GM19193 (cell line): Measurements from ENCODE around the gene SUFU.

Source experiments
- POLR2A ChIP-seq: IDR thresholded peaks from 4 replicates; pipeline ENCODE4 v1.6.1; 2011; ENCODE audit not compliant: insufficient read depth, insufficient read length; ENCODE audit errors: extremely low read depth

Gene SUFU

DNA sequence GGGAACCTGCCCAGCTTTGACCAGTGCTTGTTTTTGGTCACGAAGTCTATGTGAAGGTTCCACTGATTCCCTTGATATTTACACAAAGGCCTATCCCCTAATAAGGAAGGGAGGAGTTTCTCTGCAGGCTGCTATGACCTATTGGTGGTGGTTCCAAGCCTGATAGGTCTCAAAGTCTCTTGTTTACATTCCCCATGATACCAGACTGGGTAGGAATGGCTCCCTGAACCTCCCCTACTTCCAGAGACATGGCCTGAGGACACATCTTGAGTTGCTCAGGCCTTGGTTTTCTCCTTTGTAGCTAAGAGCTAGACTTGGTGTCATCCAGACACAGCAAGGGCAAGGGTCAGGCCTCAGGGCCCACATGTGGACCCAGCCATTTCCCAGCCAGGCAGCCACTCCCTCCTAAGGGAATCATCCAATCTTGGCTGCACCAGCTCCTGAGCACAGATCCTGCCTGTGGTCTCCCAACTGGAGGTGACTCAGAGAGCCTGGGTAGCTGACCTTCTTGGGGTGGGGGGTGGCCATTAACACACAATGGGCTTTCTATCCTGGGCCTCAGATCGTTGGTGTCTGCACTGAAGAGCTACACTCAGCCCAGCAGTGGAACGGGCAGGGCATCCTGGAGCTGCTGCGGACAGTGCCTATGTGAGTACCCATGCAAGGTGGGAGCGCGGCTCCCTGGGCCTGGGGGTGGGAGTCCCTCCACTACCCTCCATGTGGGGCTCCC is 89.5 kb downstream of the SUFU start:
- no peak for TF ChIP-seq POLR2A

GRCh38 chr10:102593804-102594079 is 90.0 kb downstream of the SUFU start:
- no peak for TF ChIP-seq POLR2A

DNA sequence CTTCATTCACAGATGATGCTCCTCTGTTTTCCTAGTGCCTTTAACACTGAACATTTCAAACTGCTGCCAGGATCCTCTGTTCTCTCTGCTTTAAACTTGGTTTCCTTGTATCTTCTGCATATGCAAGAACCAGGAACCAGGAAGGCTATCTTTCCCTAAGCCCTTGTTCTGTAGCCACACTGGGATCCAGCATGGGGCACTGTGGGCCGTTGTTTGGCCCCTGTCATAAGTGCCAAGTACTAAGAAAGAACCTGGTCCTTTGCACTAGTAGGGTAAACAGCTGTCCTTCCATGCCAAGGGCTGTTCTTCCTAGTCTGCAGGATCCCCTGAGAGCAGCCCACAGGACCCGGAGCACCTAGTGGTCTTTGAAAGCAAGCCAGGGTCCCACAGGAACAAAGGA is 91.5 kb downstream of the SUFU start:
- TF ChIP-seq POLR2A: no peak

DNA sequence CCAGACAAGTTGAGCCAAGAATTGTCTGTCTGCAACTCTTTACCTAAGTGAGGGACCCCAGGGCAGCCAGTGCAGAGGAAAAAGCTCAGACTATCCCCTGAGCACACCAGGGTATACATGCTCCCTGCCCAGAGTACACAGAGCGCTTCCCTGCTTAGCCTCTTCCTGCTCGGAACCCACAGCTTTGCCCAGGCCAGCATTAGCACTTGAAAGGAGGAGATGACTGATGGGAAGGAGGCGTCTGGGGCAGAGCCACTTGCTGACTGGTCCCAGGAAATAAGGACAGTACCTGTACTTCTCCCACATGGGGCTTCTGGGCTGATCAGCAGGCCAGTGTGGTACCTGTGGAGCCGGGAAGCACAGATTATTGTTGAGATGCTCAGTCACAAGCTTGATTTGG is 92.1 kb downstream of the SUFU start:
- TF ChIP-seq POLR2A: no peak

DNA sequence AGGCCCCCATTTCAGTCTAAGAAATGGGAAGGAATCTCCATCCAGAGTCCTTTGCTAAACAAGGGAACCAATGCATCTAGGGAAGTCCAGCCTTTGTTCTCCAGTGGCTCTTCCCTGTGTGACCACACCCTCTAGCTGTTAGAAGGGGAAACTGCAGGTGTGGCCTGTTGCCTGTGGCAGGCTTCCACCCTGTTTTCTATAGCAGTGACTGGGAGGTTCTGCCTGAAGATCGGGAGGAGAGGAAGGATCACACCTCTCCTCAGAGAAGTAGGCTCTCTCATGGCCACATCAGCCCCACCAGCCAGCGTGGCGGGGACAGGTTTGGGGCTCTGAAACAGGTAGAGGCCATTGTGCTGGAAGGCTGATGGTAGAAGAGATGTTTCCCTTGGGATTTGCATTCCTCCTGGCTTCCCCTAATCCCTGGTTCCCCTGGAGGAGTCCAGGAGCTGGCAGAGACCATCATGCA is 92.8 kb downstream of the SUFU start:
- TF ChIP-seq POLR2A: no peak

DNA sequence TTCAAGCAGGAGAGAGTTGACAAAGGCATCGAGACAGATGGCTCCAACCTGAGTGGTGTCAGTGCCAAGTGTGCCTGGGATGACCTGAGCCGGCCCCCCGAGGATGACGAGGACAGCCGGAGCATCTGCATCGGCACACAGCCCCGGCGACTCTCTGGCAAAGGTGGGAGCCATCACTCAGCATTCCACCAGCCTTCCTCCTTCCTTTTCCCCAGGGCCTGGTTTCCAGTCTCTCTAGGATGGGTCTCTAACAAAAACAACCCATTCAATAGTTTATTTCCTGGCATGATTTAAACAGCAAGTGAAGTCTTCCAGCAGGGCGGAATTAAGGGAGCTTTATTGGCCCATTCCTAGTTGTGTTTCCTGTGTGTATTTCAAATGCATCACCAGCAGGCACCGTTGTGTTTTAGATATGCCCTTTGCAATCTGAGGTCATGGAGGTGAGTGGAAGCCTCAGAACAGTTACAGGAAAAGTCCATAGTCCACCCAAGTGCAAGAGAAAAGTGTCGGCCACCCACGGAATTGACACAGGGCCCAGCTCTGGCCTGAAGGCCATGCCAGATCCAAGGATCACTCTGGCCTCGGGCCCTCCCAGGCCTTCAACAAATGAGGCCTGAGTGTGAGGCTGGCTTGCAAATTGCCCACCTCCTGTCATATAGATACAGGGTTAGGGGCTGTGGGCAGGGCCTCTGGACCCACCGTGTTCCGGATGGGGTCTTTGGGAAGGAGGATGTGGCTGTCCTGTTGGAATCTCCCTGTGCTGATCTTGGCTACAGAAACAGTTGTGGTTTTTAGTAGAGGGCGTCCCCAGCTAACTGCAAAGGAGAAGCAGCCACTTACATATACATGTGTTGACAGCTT is 93.6 kb downstream of the SUFU start:
- TF ChIP-seq POLR2A: no peak

DNA sequence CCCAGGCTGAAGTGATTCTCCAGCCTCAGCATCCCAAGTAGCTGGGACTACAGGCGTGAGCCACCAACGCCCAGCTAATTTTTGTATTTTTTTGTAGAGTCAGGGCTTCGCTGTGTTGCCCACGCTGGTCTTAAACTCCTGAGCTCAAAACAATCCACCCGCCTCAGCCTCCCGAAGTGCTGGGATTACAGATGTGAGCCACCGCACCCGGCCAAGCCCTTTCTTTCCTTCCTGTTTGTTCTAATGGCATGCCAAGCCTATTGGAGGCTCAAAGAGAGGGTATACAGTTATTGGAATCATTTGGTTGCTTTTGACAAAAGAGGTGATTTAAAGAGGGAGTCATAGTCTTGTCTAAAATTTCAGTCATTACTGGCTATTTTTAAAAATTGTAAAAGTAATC is 94.5 kb downstream of the SUFU start:
- TF ChIP-seq POLR2A: no peak

DNA sequence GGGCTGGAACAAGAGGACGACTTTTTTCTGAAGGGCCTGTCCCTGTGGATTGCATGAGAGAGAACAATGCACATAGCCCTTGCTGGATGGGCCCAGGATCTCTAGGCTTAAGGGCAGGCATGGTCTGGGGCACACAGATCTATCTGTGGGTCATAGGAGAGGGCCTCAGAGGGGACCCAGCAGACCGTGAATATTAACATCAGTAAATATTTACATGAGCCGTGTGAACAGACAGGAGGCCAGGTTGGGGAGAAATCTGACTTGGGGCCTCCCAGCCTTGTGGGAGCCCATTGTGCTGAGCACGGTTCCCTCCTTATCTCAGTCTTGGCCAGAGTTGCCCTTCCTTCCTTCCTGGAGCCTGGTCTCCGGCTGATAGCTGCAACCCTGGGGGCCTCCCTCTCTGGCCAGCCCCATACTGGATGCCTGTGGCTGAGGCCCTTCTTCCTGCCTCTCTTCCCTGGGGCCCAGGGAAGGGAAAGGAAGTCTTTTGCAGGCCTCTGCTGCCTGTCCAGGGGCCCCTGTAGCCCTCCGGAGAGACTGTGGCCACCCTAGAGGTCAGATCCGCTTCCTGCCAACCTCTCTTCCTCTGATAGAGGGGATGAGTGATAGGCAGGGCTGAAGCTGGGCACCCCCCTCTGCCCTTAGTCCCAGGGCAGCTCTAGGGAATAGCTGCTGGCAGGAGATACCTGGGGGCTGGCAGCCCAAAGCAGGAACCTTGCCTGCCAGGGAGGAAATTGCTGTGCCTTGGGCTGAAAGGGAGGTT is 96.0 kb downstream of the SUFU start:
- TF ChIP-seq POLR2A: no peak

DNA sequence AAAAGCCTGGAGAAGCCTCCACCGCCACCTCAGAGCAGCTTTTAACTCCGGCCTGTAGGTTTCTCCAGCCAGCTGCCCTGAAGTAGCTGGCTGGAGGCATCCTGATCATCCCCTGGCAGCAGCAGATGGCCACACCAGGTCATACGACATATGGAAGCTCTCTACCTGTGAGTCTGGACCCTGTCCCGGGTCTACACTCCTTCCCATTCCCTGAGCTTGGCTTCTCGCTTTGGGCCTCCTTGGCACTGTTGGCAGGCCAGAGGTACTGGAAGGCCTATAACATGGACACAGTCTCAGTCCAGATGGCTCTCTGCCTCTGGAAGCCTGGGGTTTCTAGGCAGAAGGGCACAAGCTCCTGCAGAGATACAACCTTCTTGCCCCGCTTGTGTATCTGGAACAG is 97.0 kb downstream of the SUFU start:
- TF ChIP-seq POLR2A: no peak

GRCh38 chr10:102601639-102602038 is 97.9 kb downstream of the SUFU start:
- no peak for TF ChIP-seq POLR2A

DNA sequence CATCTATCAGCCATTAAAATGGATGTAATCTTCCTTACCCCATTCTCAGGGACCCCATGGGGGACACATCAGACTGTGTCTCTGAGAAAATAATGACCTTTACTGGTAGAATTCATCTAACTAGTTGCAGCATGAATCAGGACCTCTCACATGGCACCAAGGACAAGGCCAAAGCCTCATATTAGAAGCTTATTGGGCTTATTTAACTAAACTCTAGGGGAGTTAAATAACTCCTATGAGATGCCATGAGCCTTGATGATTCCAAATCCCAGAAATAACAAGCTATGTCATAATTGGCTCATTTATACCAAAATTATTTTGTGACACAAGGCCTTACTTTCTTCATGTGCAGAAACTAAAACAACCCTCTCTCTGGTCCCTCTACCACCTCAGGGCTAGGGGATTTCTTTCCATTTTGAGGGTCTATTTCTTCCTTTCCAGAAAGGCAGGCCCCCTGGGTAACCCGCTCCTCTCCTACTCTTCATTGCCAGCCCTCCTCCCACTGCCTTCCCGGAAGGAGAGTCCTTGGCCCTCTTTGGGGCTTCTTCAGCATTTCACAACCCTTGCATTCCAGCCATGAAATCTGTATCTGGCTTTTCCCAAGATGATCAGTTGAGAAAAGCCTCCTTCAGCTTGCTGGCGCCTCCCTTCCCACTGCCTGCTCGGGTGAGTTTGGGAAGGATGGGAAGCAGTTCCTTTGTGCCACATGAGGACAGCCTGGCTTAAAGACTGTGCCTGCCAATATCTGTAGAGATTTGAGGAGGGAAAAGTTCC is 98.7 kb downstream of the SUFU start:
- TF ChIP-seq POLR2A: no peak

DNA sequence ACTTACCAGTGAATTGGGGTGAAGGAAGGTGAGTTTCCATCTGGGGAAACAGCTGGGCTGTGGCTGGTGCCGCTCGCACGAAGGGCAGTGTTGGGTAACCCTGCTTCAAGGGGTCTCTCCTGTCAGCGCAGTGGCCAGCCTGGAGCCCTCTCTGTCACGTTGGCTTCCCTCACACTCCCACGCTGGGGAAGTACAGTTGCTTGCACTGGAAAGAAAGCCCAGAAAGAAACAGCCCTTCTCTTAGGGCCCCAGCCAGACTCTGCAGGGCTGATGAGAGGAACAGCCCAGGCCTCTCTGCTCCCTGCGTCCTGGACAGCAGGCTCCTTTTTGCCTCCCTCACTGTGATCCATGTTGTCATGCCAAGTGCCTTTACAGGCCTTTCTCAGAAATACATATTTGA is 100.2 kb downstream of the SUFU start:
- no peak for TF ChIP-seq POLR2A

DNA sequence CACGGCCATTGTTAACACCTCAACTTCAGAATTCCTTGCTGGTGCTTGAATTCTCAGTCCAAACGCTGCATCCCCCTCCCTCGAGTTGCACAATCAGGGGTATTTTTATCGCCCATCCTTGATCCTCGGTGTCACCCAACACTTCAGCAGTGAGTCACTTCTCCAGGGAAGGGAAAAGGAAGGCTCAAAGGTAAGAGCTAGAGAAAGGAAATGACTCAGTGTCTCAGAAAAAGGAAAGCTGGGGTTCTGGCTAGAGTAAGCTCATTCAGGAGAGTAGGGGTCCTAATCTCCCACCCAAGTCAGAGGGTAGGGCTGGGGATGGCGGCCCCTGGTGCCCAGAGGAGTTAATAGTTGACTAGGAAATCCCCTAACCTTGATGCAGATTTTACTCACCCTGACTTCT is 100.7 kb downstream of the SUFU start:
- no peak for TF ChIP-seq POLR2A

GRCh38 chr10:102605712-102606111 is 101.9 kb downstream of the SUFU start:
- TF ChIP-seq POLR2A: no peak

- no peak for TF ChIP-seq POLR2A
Measured at GRCh38 chr10:102608487-102608886, 104.7 kb downstream of the SUFU start.

GRCh38 chr10:102610441-102610887 is 106.7 kb downstream of the SUFU start:
- no peak for TF ChIP-seq POLR2A
